Measurements from ENCODE around the gene NFX1. TPM values are rescaled to one million over a fixed set of nuclear protein-coding genes. Genes with fewer than 3 reads are reported as not detected.

NFX1 gene
- total and polyA plus RNA-seq, 2 donors (not counting 1 experiment from before 2014, with no cell fraction given) = 67.6 to 76.3 TPM

GRCh38 chr9:33265211-33265865 lies 25.0 kb upstream of the NFX1 start:
- peak overlapping the region; percentile 98 for H3K27ac Mint-ChIP-seq
- Histone ChIP-seq H3K9ac (ENCODE audit: low read length) (peak overlapping the region; percentile 85), H3K4me2 (replicated peaks; ENCODE audit: low read depth, low read length, poor library complexity, severe bottlenecking) (peak overlapping the region; percentile 89), H3K9me3 (ENCODE audit: control extremely low read depth in 1 of 3, control insufficient read depth in 2 of 3, insufficient read depth in 1 of 3, low read length in 2 of 3) (no peaks in the 10 kb centered on the region), H3K36me3 (replicated peaks in 1 of 2; ENCODE audit: control extremely low read depth in 1 of 2, control insufficient read depth in 1 of 2, extremely low read depth in 1 of 2, insufficient read depth in 2 of 2, low read length in 1 of 2) (peaks cover under 1 to 43% of the 10 kb centered on the region in 2 experiments), H3K4me3 (ENCODE audit: control extremely low read depth in 1 of 5, extremely low read depth in 1 of 5, insufficient read depth in 1 of 5, low read depth in 2 of 5, low read length in 4 of 5) (peak overlapping the region; percentile 30 to 99 (median 97)), H3K27ac (ENCODE audit: low read length in 2 of 2) (peak overlapping the region; percentile 92 to 96), H3K4me1 (ENCODE audit: control insufficient read depth in 2 of 2, insufficient read depth in 2 of 2, low read length in 2 of 2) (peaks cover 19 to 23% of the 10 kb centered on the region in 2 donors), H2AFZ (ENCODE audit: insufficient read depth, low read depth, low read length, poor library complexity, severe bottlenecking) (peak overlapping the region; percentile 86), H3K27me3 (replicated peaks in 1 of 4; ENCODE audit: control extremely low read depth in 1 of 4, control insufficient read depth in 3 of 4, insufficient read depth in 4 of 4, low read length in 3 of 4) (no peaks in the 10 kb centered on the region), H4K20me1 (ENCODE audit: control insufficient read depth, insufficient read depth, low read length, poor library complexity, severe bottlenecking) (peaks cover 19% of the 10 kb centered on the region), H3K79me2 (ENCODE audit: control insufficient read depth, insufficient read depth, low read length) (peaks cover 34% of the 10 kb centered on the region)
- H3K9me3 Mint-ChIP-seq (ENCODE audit: insufficient read depth) = no peaks in the 10 kb centered on the region
- POLR2A ChIA-PET = interaction anchor here (1.2 to 2.0 kb wide), 3 partner anchors 8 to 32 kb away, joined by 3 to 10 read pairs (median 4); partner anchors contain the start of gene NFX1
- intact Hi-C loops (cut with micrococcal nuclease) = loop anchor here (1.0 to 10.0 kb wide), 7 partner anchors 61 to 779 kb away; partner anchors contain the start of genes B4GALT1, DNAJA1, NOL6 and SMIM27
- peak overlapping the region; percentile 88 for H3K4me3 Mint-ChIP-seq
- CTCF ChIA-PET = interaction anchor here (0.9 to 1.9 kb wide), 2 partner anchors 21 to 39 kb away, joined by 3 to 11 read pairs; no protein-coding TSS in a partner anchor
- ATAC-seq (ENCODE audit: low read depth) = no peak
- WGBS (ENCODE audit: insufficient coverage) = 20% methylated on average over 11 of the region's 13 CpGs
- peaks cover 39% of the 10 kb centered on the region for H3K4me1 Mint-ChIP-seq
- TF ChIP-seq CTCF (IDR thresholded peaks at IDR 0.05) = no peak
- TF ChIP-seq EZH2 (IDR thresholded peaks at IDR 0.05; ENCODE audit: borderline replicate concordance, insufficient read depth, low read depth, low read length, poor library complexity, severe bottlenecking) = no peak
- H3K27me3 Mint-ChIP-seq = no peaks in the 10 kb centered on the region
- DNase-seq = no peak

- Histone ChIP-seq H3K4me3 (ENCODE audit: control extremely low read depth in 1 of 5, extremely low read depth in 1 of 5, insufficient read depth in 1 of 5, low read depth in 2 of 5, low read length in 4 of 5) (no peak overlapping the region), H3K4me2 (replicated peaks; ENCODE audit: low read depth, low read length, poor library complexity, severe bottlenecking) (no peak overlapping the region), H3K9ac (ENCODE audit: low read length) (no peak overlapping the region), H3K27ac (ENCODE audit: low read length in 2 of 2) (peak overlapping the region in 1 of 2 donors; percentile 96), H2AFZ (ENCODE audit: insufficient read depth, low read depth, low read length, poor library complexity, severe bottlenecking) (no peak overlapping the region), H3K4me1 (ENCODE audit: control insufficient read depth in 2 of 2, insufficient read depth in 2 of 2, low read length in 2 of 2) (peaks cover 19 to 23% of the 10 kb centered on the region in 2 donors), H3K79me2 (ENCODE audit: control insufficient read depth, insufficient read depth, low read length) (peaks cover 20% of the 10 kb centered on the region), H4K20me1 (ENCODE audit: control insufficient read depth, insufficient read depth, low read length, poor library complexity, severe bottlenecking) (peaks cover 14% of the 10 kb centered on the region), H3K27me3 (replicated peaks in 1 of 4; ENCODE audit: control extremely low read depth in 1 of 4, control insufficient read depth in 3 of 4, insufficient read depth in 4 of 4, low read length in 3 of 4) (no peaks in the 10 kb centered on the region), H3K36me3 (replicated peaks in 1 of 2; ENCODE audit: control extremely low read depth in 1 of 2, control insufficient read depth in 1 of 2, extremely low read depth in 1 of 2, insufficient read depth in 2 of 2, low read length in 1 of 2) (peaks cover 2 to 42% of the 10 kb centered on the region in 2 experiments), H3K9me3 (ENCODE audit: control extremely low read depth in 1 of 3, control insufficient read depth in 2 of 3, insufficient read depth in 1 of 3, low read length in 2 of 3) (no peaks in the 10 kb centered on the region)
- H3K4me1 Mint-ChIP-seq = peaks cover 36% of the 10 kb centered on the region
- ChIA-PET CTCF (no interaction called here), POLR2A (no interaction called here)
- DNase-seq = no peak
- intact Hi-C loops (cut with micrococcal nuclease) = loop anchor here (5.0 to 10.0 kb wide), 5 partner anchors 62 to 778 kb away; partner anchors contain the start of genes NOL6, SMIM27, SMU1 and TOPORS
- no peak for ATAC-seq (ENCODE audit: low read depth)
- H3K27me3 Mint-ChIP-seq = no peaks in the 10 kb centered on the region
- no peak overlapping the region for H3K4me3 Mint-ChIP-seq
- H3K27ac Mint-ChIP-seq = no peak overlapping the region
- TF ChIP-seq EZH2 (IDR thresholded peaks at IDR 0.05; ENCODE audit: borderline replicate concordance, insufficient read depth, low read depth, low read length, poor library complexity, severe bottlenecking) (no peak), CTCF (IDR thresholded peaks at IDR 0.05) (no peak)
- no peaks in the 10 kb centered on the region for H3K9me3 Mint-ChIP-seq (ENCODE audit: insufficient read depth)
Measured at GRCh38 chr9:33267151-33267767, 23.1 kb upstream of the NFX1 start.
